Hepatocyte (in vitro differentiated cells): ENCODE results near the gene PRSS36.

Experiments
- EZH2 ChIP-seq: fragments of 200-600 bp; sonication (generic); IDR thresholded peaks from 2 replicates; pipeline ENCODE4 v1.6.1; 2016; ENCODE audit warnings: antibody characterized with exemption, mild to moderate bottlenecking, borderline replicate concordance
- EZH2phosphoT487 ChIP-seq: fragments of 200-600 bp; sonication (generic); IDR thresholded peaks from one replicate; pipeline ENCODE4 v1.6.1; 2018; ENCODE audit warnings: antibody characterized with exemption, mild to moderate bottlenecking, low read depth, moderate library complexity; ENCODE audit not compliant: unreplicated experiment, severe bottlenecking
- TF ChIP-seq, protein P1 (sequence below): fragments of 200-600 bp; sonication (generic); IDR thresholded peaks from 2 replicates; pipeline ENCODE4 v1.5.1; 2016; ENCODE audit warnings: antibody characterized with exemption, mild to moderate bottlenecking; ENCODE audit not compliant: poor library complexity

DNA sequence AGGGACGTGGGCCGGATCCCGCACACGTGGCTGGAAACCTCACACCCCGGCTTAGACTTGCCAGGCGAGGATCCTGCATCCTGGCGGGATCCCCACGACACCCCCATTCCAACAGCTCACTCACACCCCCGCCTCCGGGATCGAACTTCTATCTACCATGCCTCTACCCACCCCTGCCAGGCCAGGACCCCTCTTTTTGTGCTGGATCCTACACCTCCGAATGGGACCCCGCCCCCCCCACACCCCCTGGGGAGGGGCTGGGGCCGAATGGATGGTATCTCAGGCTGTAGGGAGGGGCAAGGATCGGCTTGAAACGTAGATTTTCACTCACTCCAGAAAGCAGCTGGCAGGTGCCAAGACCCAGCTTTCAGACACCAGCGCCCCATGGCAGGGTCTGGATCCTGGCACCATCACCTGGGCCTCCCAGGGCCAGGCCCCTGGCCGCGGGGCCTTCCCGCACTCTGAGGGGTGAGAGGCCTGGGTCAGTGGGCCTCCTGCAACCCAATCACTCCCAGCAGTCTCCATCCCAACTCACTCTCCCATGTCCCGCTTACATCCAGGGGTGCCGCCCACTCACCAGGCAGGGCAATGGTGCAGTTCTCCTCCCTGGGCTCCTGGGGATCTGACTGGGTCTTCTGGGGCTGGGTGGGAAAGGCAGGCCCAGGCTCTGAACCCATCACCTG is 6.7 kb downstream of the PRSS36 start:
- TF ChIP-seq, protein P1, sequence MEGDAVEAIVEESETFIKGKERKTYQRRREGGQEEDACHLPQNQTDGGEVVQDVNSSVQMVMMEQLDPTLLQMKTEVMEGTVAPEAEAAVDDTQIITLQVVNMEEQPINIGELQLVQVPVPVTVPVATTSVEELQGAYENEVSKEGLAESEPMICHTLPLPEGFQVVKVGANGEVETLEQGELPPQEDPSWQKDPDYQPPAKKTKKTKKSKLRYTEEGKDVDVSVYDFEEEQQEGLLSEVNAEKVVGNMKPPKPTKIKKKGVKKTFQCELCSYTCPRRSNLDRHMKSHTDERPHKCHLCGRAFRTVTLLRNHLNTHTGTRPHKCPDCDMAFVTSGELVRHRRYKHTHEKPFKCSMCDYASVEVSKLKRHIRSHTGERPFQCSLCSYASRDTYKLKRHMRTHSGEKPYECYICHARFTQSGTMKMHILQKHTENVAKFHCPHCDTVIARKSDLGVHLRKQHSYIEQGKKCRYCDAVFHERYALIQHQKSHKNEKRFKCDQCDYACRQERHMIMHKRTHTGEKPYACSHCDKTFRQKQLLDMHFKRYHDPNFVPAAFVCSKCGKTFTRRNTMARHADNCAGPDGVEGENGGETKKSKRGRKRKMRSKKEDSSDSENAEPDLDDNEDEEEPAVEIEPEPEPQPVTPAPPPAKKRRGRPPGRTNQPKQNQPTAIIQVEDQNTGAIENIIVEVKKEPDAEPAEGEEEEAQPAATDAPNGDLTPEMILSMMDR = no peak
- no peak for TF ChIP-seq EZH2
- TF ChIP-seq EZH2phosphoT487 = no peak
